H1 (cell line): ENCODE measurements around the gene ERC1. TPM values are rescaled to one million over a fixed set of nuclear protein-coding genes. Genes with fewer than 3 reads are reported as not detected.

Source experiments
- CTBP2 ChIP-seq: IDR thresholded peaks from 2 replicates; pipeline ENCODE4 v1.7.0; 2011; ENCODE audit warnings: borderline replicate concordance, mild to moderate bottlenecking, moderate library complexity, mixed read lengths, low read length; ENCODE audit not compliant: insufficient read depth, insufficient read length
- KDM4A ChIP-seq: IDR thresholded peaks from one replicate; pipeline ENCODE4 v1.7.1; 2012; ENCODE audit warnings: low read depth, mild to moderate bottlenecking, moderate library complexity, low read length, inconsistent platforms; ENCODE audit not compliant: severe bottlenecking
- POU5F1 ChIP-seq: IDR thresholded peaks from 2 replicates; pipeline ENCODE4 v1.6.1; 2011; ENCODE audit warnings: low read depth, mild to moderate bottlenecking, low read length, moderate library complexity
- SP2 ChIP-seq: IDR thresholded peaks from 2 replicates; pipeline ENCODE4 v1.6.1; 2012; ENCODE audit warnings: mild to moderate bottlenecking, low read length, inconsistent platforms
- TAF7 ChIP-seq: optimal IDR thresholded peaks from 2 replicates; pipeline ENCODE3; 2011; ENCODE audit warnings: low read depth, mild to moderate bottlenecking, inconsistent platforms, low read length, moderate library complexity, borderline replicate concordance
- polyA plus RNA-seq, 7 experiments: library from polyadenylated mRNA; depleted of rRNA in 3 of 7; stranded (reverse) in 5 of 7; unstranded in 2 of 7; fragments of >200 nt in 5 of 7; fragments of 200-250 nt in 2 of 7; gene quantifications; 1 replicate in 5 of 7; 2 replicates in 1 of 7; 4 replicates in 1 of 7; pipeline versions ENCODE4 v1.2.1 to v1.2.3, GENCODE V29; 2011 to 2013; ENCODE audit warnings: missing spikeins in 2 of 7, mixed read lengths in 2 of 7
- total RNA-seq: library from RNA; stranded (reverse); fragmentation: NEBNext Ultra II Directional; extraction: Animal tissue kit (Norgen Biotek cat#: 25700); gene quantifications from 2 replicates; pipeline ENCODE4 v1.2.1, GENCODE V29; 2021
- TF ChIP-seq, protein P1 (sequence below), 3 experiments: IDR thresholded peaks; 1 replicate in 2 of 3; 2 replicates in 1 of 3; pipeline versions ENCODE4 v1.5.1 to v1.6.1; 2011; ENCODE audit warnings: low read length in 3 of 3, mild to moderate bottlenecking in 3 of 3, inconsistent platforms in 2 of 3, low read depth in 1 of 3, moderate library complexity in 1 of 3; ENCODE audit not compliant: insufficient read depth in 1 of 3; ENCODE audit errors: control extremely low read depth in 1 of 3

ERC1 gene
- total and polyA plus RNA-seq, 2 of the 8 experiments (the other 6 are each of a cell fraction or from before 2014, with no cell fraction given), result 7.8 to 45.7 TPM

DNA sequence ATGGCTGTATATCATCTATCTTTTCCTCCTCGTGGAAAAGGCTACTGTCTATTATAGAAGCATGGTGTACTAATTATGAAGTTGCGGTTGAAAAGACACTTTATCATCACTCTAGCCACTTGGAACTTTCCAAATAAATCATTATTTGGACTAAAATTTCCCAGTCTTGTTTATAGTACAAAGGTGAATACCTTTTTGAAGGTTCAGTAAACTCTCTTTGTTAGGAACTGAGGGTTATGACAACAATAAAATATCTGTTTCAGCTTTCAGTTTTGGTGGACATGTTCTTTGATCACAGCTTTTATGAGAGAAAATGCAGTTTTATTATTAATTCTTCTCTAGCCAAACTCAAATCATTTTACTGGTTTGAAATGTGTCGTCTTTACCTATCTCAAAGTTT is 386.7 kb downstream of the ERC1 start (continued):
- TF ChIP-seq, protein P1, sequence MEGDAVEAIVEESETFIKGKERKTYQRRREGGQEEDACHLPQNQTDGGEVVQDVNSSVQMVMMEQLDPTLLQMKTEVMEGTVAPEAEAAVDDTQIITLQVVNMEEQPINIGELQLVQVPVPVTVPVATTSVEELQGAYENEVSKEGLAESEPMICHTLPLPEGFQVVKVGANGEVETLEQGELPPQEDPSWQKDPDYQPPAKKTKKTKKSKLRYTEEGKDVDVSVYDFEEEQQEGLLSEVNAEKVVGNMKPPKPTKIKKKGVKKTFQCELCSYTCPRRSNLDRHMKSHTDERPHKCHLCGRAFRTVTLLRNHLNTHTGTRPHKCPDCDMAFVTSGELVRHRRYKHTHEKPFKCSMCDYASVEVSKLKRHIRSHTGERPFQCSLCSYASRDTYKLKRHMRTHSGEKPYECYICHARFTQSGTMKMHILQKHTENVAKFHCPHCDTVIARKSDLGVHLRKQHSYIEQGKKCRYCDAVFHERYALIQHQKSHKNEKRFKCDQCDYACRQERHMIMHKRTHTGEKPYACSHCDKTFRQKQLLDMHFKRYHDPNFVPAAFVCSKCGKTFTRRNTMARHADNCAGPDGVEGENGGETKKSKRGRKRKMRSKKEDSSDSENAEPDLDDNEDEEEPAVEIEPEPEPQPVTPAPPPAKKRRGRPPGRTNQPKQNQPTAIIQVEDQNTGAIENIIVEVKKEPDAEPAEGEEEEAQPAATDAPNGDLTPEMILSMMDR (IDR thresholded peaks at IDR 0.05; ENCODE audit: control extremely low read depth in 1 of 3, insufficient read depth in 1 of 3, low read depth in 1 of 3, low read length in 3 of 3), result no peak
- TF ChIP-seq TAF7 (no peak), POU5F1 (no peak), SP2 (no peak), KDM4A (no peak), CTBP2 (no peak)
